Urinary bladder (tissue), 4 donors: ENCODE data around the gene RNF5. TPM values are rescaled to one million over a fixed set of nuclear protein-coding genes. Genes with fewer than 3 reads are reported as not detected.

Experiments
- DNase-seq: peaks from one replicate; pipeline ENCODE4 v3.0.0-alpha.2; 2015; ENCODE audit errors: extremely low spot score
- H3K27ac ChIP-seq: one replicate; pipeline ENCODE4 v1.5.1; 2013; ENCODE audit warnings: low read depth, mild to moderate bottlenecking, moderate library complexity
- H3K36me3 ChIP-seq: one replicate; pipeline ENCODE4 v1.6.1; 2013; ENCODE audit warnings: mild to moderate bottlenecking, moderate library complexity; ENCODE audit not compliant: insufficient read depth
- H3K4me1 ChIP-seq: one replicate; pipeline ENCODE4 v1.6.1; 2013; ENCODE audit warnings: mild to moderate bottlenecking, moderate library complexity; ENCODE audit not compliant: insufficient read depth
- H3K4me3 ChIP-seq: one replicate; pipeline ENCODE4 v1.5.1; 2013; ENCODE audit warnings: low read depth, low read length
- WGBS: extraction: QIAGEN DNeasy Blood & Tissue Kit; methylation state at CpG from one replicate; pipeline ENCODE4 v1.1.7; 2013; 5-methylcytosine and 5-hydroxymethylcytosine counted together
- polyA plus RNA-seq: library from polyadenylated mRNA; stranded (reverse); fragments of 200-250 nt; gene quantifications from one replicate; pipeline ENCODE4 v1.2.3, GENCODE V29; 2013
- small RNA-seq: library from RNA; depleted of rRNA; stranded (forward); fragments of <200 nt; gene quantifications from one replicate; pipeline ENCODE3, GENCODE V24; 2014
- total RNA-seq: library from RNA; depleted of rRNA; stranded (reverse); fragments of >200 nt; gene quantifications from one replicate; pipeline ENCODE4 v1.2.3, GENCODE V29; 2014
- donor health status: healthy with polysubstance abuse.
- donor health status: healthy.

RNF5 gene
- total and polyA plus RNA-seq, 2 donors: 30.1 to 102 TPM

DNA sequence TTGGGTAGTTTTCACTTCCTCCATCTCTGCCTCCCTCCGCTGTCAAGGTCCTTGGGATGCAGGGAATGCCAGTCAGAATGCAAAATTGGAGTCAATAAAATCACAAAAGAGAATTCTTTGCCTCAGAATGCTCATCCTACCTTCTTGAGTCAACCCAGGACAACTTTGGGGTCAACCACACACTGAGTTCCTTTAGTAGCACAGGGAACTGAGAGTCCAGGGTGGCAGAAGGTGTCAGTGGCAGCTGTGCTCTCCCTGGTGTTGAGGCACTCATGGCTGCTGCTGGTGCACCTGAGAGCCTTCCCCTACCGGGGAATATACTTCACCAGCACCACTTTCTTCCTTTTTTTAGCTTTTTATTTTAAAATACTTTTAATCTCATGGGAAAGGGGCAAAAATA lies 46.5 kb downstream of the RNF5 start:
- Histone ChIP-seq H3K4me1 (no peaks in the 10 kb centered on the region), H3K36me3 (no peaks in the 10 kb centered on the region), H3K4me3 (no peak overlapping the region), H3K27ac (no peak overlapping the region)
- DNase-seq: no peak
- WGBS: 82% methylated on average over 2 of the region's 2 CpGs

DNA sequence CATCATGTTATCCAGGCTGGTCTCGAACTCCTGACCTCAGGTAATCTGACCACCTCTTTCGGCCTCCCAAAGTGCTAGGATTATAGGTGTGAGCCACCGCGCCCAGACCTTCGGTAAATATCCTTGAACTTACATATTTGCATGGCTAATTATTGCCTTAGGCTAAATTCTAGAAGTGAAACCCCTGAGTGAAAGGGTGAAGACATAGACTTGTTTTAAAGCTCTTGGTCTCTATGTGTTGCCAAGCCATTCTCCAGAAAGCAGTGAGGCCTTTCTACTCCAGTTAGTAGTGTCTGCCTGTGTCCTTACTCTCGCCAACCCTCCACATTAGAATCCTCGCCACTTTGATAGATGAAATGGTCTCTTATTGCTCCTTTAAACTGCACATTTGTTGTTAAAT lies 48.2 kb downstream of the RNF5 start:
- DNase-seq: no peak
- no peaks in the 10 kb centered on the region for H3K4me1 ChIP-seq
- WGBS: 91% methylated on average over 7 of the region's 7 CpGs
- no peaks in the 10 kb centered on the region for H3K36me3 ChIP-seq
- no peak overlapping the region for H3K27ac ChIP-seq
- no peak overlapping the region for H3K4me3 ChIP-seq

Small RNA genes lying within 50 kb of the gene (small RNA-seq; reads per million reads assigned to genes)
- gene AL662884.1 (not detected), gene MIR6833 (not detected)

Other genes starting within 250 kb of the RNF5 start
- gene CFB, start 232.3 kb upstream of the RNF5 start, total RNA-seq: 6.5 TPM
- 39.6 TPM for gene CFB, start 232.3 kb upstream of the RNF5 start, polyA plus RNA-seq
- 39.8 TPM for gene NELFE, start 219.4 kb upstream of the RNF5 start, total RNA-seq
- 53.6 TPM for gene NELFE, start 219.4 kb upstream of the RNF5 start, polyA plus RNA-seq
- gene SKIC2, start 219.2 kb upstream of the RNF5 start, total RNA-seq: 28.9 TPM
- 48.8 TPM for gene SKIC2, start 219.2 kb upstream of the RNF5 start, polyA plus RNA-seq
- 8.5 TPM for gene DXO, start 206.3 kb upstream of the RNF5 start, total RNA-seq
- gene DXO, start 206.3 kb upstream of the RNF5 start, polyA plus RNA-seq: 20.2 TPM
- 3.6 TPM for gene C4A, start 196.3 kb upstream of the RNF5 start, total RNA-seq
- 126 TPM for gene C4A, start 196.3 kb upstream of the RNF5 start, polyA plus RNA-seq
- 4.7 TPM for gene C4B, start 163.6 kb upstream of the RNF5 start, total RNA-seq
- gene C4B, start 163.6 kb upstream of the RNF5 start, polyA plus RNA-seq: 142 TPM
- not detected for gene CYP21A2, start 140.0 kb upstream of the RNF5 start, total RNA-seq
- 2.3 TPM for gene CYP21A2, start 140.0 kb upstream of the RNF5 start, polyA plus RNA-seq
- 171 TPM for gene TNXB, start 69.1 kb upstream of the RNF5 start, total RNA-seq
- gene TNXB, start 69.1 kb upstream of the RNF5 start, polyA plus RNA-seq: 93.5 TPM
- gene ATF6B, start 50.2 kb upstream of the RNF5 start, total RNA-seq: 28.8 TPM
- gene ATF6B, start 50.2 kb upstream of the RNF5 start, polyA plus RNA-seq: 68.3 TPM
- gene FKBPL, start 48.1 kb upstream of the RNF5 start, total RNA-seq: 3.0 TPM
- 5.6 TPM for gene FKBPL, start 48.1 kb upstream of the RNF5 start, polyA plus RNA-seq
- 0.42 TPM for gene PRRT1, start 26.5 kb upstream of the RNF5 start, total RNA-seq
- 10.8 TPM for gene PRRT1, start 26.5 kb upstream of the RNF5 start, polyA plus RNA-seq
- gene PPT2, start 24.3 kb upstream of the RNF5 start, total RNA-seq: 29.6 TPM
- 20.0 TPM for gene PPT2, start 24.3 kb upstream of the RNF5 start, polyA plus RNA-seq
- gene EGFL8, start 13.8 kb upstream of the RNF5 start, total RNA-seq: 17.6 TPM
- 22.8 TPM for gene EGFL8, start 13.8 kb upstream of the RNF5 start, polyA plus RNA-seq
- gene AGPAT1, start 2.3 kb upstream of the RNF5 start, total RNA-seq: 13.8 TPM
- gene AGPAT1, start 2.3 kb upstream of the RNF5 start, polyA plus RNA-seq: 93.7 TPM
- 1.5 TPM for gene AGER, start 5.8 kb downstream of the RNF5 start, total RNA-seq
- gene AGER, start 5.8 kb downstream of the RNF5 start, polyA plus RNA-seq: 7.6 TPM
- gene PBX2, start 11.8 kb downstream of the RNF5 start, total RNA-seq: 44.1 TPM
- 62.2 TPM for gene PBX2, start 11.8 kb downstream of the RNF5 start, polyA plus RNA-seq
- gene GPSM3, start 14.2 kb downstream of the RNF5 start, total RNA-seq: 2.2 TPM
- gene GPSM3, start 14.2 kb downstream of the RNF5 start, polyA plus RNA-seq: 12.8 TPM
- gene NOTCH4, start 45.7 kb downstream of the RNF5 start, total RNA-seq: 11.2 TPM
- gene NOTCH4, start 45.7 kb downstream of the RNF5 start, polyA plus RNA-seq: 27.6 TPM
- not detected for gene TSBP1, start 193.5 kb downstream of the RNF5 start, total RNA-seq
- not detected for gene TSBP1, start 193.5 kb downstream of the RNF5 start, polyA plus RNA-seq
- gene BTNL2, start 228.8 kb downstream of the RNF5 start, total RNA-seq: not detected
- not detected for gene BTNL2, start 228.8 kb downstream of the RNF5 start, polyA plus RNA-seq